WTC11 (cell line): Measurements from ENCODE around the gene BEND3. TPM values are rescaled to one million over a fixed set of nuclear protein-coding genes. Genes with fewer than 3 reads are reported as not detected.

ENCODE experiments used
- ATAC-seq: fragments of 200-7000 bp; cut with Tn5 transposase; 2 replicates; pipeline ENCODE4 v1.10.0; 2021; ENCODE audit warnings: mild to moderate bottlenecking, moderate library complexity
- CTCF ChIA-PET: fragments of 300-600 bp; sonication (Branson Sonifier 250); formaldehyde crosslinking; loops from one replicate; lab custom pipeline; 2021; ENCODE audit warnings: antibody characterized with exemption; lab: Charles Lee
- POLR2A ChIA-PET: fragments of 350-600 bp; sonication (Branson Sonifier 250); formaldehyde crosslinking; loops from one replicate; lab custom pipeline; 2021; ENCODE audit warnings: antibody characterized with exemption; lab: Charles Lee
- DNase-seq: peaks from one replicate; pipeline ENCODE4 v3.0.0; 2021; ENCODE audit warnings: low spot score
- H3K27ac Mint-ChIP-seq: 2 replicates; pipeline ENCODE4 v1.8.0; 2021; ENCODE audit warnings: mixed read lengths
- H3K27me3 Mint-ChIP-seq: 2 replicates; pipeline ENCODE4 v1.8.0; 2021; ENCODE audit warnings: low read depth, mild to moderate bottlenecking, moderate library complexity, mixed read lengths
- H3K36me3 Mint-ChIP-seq: 2 replicates; pipeline ENCODE4 v1.8.0; 2021; ENCODE audit warnings: mixed read lengths
- H3K4me1 Mint-ChIP-seq: 2 replicates; pipeline ENCODE4 v1.8.0; 2022; ENCODE audit warnings: mixed read lengths
- H3K4me3 Mint-ChIP-seq: 2 replicates; pipeline ENCODE4 v1.8.0; 2021; ENCODE audit warnings: mild to moderate bottlenecking, moderate library complexity, mixed read lengths
- H3K9me3 Mint-ChIP-seq: 2 replicates; pipeline ENCODE4 v1.8.0; 2021; ENCODE audit warnings: mixed read lengths
- CREM ChIP-seq: sonication (generic); formaldehyde crosslinking; IDR thresholded peaks from 2 replicates; pipeline ENCODE4 v1.8.1; 2022; ENCODE audit warnings: mild to moderate bottlenecking, missing genetic modification reagents, moderate library complexity
- ELF4 ChIP-seq: sonication (generic); formaldehyde crosslinking; IDR thresholded peaks from 2 replicates; pipeline ENCODE4 v1.8.1; 2022; ENCODE audit warnings: low read depth, mild to moderate bottlenecking, moderate library complexity, missing genetic modification reagents
- ETV6 ChIP-seq: sonication (generic); formaldehyde crosslinking; IDR thresholded peaks from 2 replicates; pipeline ENCODE4 v1.8.1; 2022; ENCODE audit warnings: mild to moderate bottlenecking, missing genetic modification reagents
- FOXK1 ChIP-seq: sonication (generic); formaldehyde crosslinking; IDR thresholded peaks from 2 replicates; pipeline ENCODE4 v1.8.0; 2022; ENCODE audit warnings: mild to moderate bottlenecking, moderate library complexity, missing genetic modification reagents
- GABPB1 ChIP-seq: sonication (generic); formaldehyde crosslinking; IDR thresholded peaks from 2 replicates; pipeline ENCODE4 v1.8.1; 2023; ENCODE audit warnings: mild to moderate bottlenecking, missing genetic modification reagents
- MYBL2 ChIP-seq: sonication (generic); formaldehyde crosslinking; IDR thresholded peaks from 2 replicates; pipeline ENCODE4 v1.8.1; 2023; ENCODE audit warnings: mild to moderate bottlenecking, moderate library complexity, missing genetic modification reagents
- NFYB ChIP-seq: sonication (generic); formaldehyde crosslinking; conservative IDR thresholded peaks from 2 replicates; pipeline ENCODE4 v1.8.0; 2022; ENCODE audit warnings: low read depth, missing genetic modification reagents
- STAT6 ChIP-seq: sonication (generic); formaldehyde crosslinking; conservative IDR thresholded peaks from 2 replicates; pipeline ENCODE4 v1.8.1; 2023; ENCODE audit warnings: mild to moderate bottlenecking, low read depth, missing genetic modification reagents, moderate library complexity
- TEAD1 ChIP-seq: sonication (generic); formaldehyde crosslinking; IDR thresholded peaks from 2 replicates; pipeline ENCODE4 v1.8.0; 2022; ENCODE audit warnings: mild to moderate bottlenecking, missing genetic modification reagents
- TEAD4 ChIP-seq: sonication (generic); formaldehyde crosslinking; IDR thresholded peaks from 2 replicates; pipeline ENCODE4 v1.8.0; 2022; ENCODE audit warnings: mild to moderate bottlenecking, missing genetic modification reagents
- USF2 ChIP-seq: sonication (generic); formaldehyde crosslinking; IDR thresholded peaks from 2 replicates; pipeline ENCODE4 v1.8.1; 2023; ENCODE audit warnings: mild to moderate bottlenecking, missing genetic modification reagents, moderate library complexity
- ZNF232 ChIP-seq: sonication (generic); formaldehyde crosslinking; IDR thresholded peaks from 2 replicates; pipeline ENCODE4 v1.8.0; 2022; ENCODE audit warnings: mild to moderate bottlenecking, missing genetic modification reagents
- ZNF263 ChIP-seq: sonication (generic); formaldehyde crosslinking; IDR thresholded peaks from 2 replicates; pipeline ENCODE4 v1.8.1; 2022; ENCODE audit warnings: low read depth, mild to moderate bottlenecking, moderate library complexity, missing genetic modification reagents
- ZNF317 ChIP-seq: sonication (generic); formaldehyde crosslinking; IDR thresholded peaks from 2 replicates; pipeline ENCODE4 v1.8.1; 2023; ENCODE audit warnings: low read depth, mild to moderate bottlenecking, moderate library complexity, missing genetic modification reagents, borderline replicate concordance
- ZNF423 ChIP-seq: fragments of 250-450 bp; sonication (Bioruptor Pico); IDR thresholded peaks from 2 replicates; pipeline ENCODE4 v2.1.2; 2022; ENCODE audit warnings: mild to moderate bottlenecking, moderate library complexity
- total RNA-seq: library from RNA; stranded (reverse); gene quantifications from 3 replicates; pipeline ENCODE4 v1.2.3, GENCODE V29; 2021
- TF ChIP-seq, protein P1 (sequence below): sonication (generic); formaldehyde crosslinking; IDR thresholded peaks from 2 replicates; pipeline ENCODE4 v1.8.0; 2022; ENCODE audit warnings: mild to moderate bottlenecking, missing genetic modification reagents
- TF ChIP-seq, protein P2 (sequence below): sonication (generic); formaldehyde crosslinking; IDR thresholded peaks from 2 replicates; pipeline ENCODE4 v1.8.1; 2023; ENCODE audit warnings: mild to moderate bottlenecking, missing genetic modification reagents, moderate library complexity
- TF ChIP-seq, protein P3 (sequence below): fragments of 250-450 bp; sonication (Bioruptor Pico); IDR thresholded peaks from 2 replicates; pipeline ENCODE4 v1.9.0; 2021; ENCODE audit warnings: mild to moderate bottlenecking, borderline replicate concordance
- TF ChIP-seq, protein P4 (sequence below): sonication (generic); formaldehyde crosslinking; IDR thresholded peaks from 2 replicates; pipeline ENCODE4 v1.8.0; 2022; ENCODE audit warnings: mild to moderate bottlenecking, missing genetic modification reagents
- TF ChIP-seq, protein P5 (sequence below): sonication (generic); formaldehyde crosslinking; IDR thresholded peaks from 2 replicates; pipeline ENCODE4 v1.8.0; 2022; ENCODE audit warnings: missing genetic modification reagents

BEND3 gene
- total RNA-seq, 1 experiment from 2014 or later: 25.4 TPM

DNA sequence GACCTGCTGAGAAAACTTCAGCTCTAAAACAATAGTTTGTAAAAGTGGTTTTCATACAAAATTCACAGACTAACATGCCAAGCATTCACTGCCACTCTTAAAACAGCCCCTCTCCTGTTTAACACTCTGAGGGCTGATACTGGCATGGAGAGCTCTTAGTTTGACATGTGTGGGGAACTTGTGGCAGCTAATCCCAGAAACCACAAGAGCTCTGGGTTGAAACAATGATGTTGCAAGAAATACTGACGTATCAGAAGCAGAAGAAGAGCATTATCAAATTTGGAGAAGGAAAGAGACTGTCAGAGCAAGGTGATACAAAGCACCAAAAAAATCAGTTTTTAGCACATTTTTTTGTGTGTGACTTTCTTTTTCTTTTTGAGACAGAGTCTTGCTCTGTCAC, 5.1 kb downstream of the BEND3 start:
- ChIA-PET POLR2A (no interaction called here), CTCF (interaction anchor here (0.9 kb wide), 1 partner anchor 23 kb away, joined by 3 read pairs; no protein-coding TSS in a partner anchor)
- TF ChIP-seq TEAD4 (CRISPR knock-in tag) (no peak), ZNF423 (no peak), CREM (CRISPR knock-in tag) (no peak), GABPB1 (CRISPR knock-in tag) (no peak), STAT6 (CRISPR knock-in tag) (no peak), ELF4 (no peak), ETV6 (no peak), ZNF263 (no peak), NFYB (CRISPR knock-in tag) (no peak)
- TF ChIP-seq, protein P1, sequence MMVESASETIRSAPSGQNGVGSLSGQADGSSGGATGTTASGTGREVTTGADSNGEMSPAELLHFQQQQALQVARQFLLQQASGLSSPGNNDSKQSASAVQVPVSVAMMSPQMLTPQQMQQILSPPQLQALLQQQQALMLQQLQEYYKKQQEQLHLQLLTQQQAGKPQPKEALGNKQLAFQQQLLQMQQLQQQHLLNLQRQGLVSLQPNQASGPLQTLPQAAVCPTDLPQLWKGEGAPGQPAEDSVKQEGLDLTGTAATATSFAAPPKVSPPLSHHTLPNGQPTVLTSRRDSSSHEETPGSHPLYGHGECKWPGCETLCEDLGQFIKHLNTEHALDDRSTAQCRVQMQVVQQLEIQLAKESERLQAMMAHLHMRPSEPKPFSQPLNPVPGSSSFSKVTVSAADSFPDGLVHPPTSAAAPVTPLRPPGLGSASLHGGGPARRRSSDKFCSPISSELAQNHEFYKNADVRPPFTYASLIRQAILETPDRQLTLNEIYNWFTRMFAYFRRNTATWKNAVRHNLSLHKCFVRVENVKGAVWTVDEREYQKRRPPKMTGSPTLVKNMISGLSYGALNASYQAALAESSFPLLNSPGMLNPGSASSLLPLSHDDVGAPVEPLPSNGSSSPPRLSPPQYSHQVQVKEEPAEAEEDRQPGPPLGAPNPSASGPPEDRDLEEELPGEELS: no peak
- TF ChIP-seq, protein P2, sequence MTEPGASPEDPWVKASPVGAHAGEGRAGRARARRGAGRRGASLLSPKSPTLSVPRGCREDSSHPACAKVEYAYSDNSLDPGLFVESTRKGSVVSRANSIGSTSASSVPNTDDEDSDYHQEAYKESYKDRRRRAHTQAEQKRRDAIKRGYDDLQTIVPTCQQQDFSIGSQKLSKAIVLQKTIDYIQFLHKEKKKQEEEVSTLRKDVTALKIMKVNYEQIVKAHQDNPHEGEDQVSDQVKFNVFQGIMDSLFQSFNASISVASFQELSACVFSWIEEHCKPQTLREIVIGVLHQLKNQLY (CRISPR knock-in tag): no peak
- H3K36me3 Mint-ChIP-seq: peaks cover 8% of the 10 kb centered on the region; the same call in 1 of the 2 replicates
- DNase-seq: no peak
- H3K27ac Mint-ChIP-seq: peak overlapping the region; percentile 96
- H3K9me3 Mint-ChIP-seq: no peaks in the 10 kb centered on the region
- peaks cover 51% of the 10 kb centered on the region for H3K4me1 Mint-ChIP-seq
- ATAC-seq: no peak
- no peak overlapping the region for H3K4me3 Mint-ChIP-seq
- H3K27me3 Mint-ChIP-seq: no peaks in the 10 kb centered on the region

- DNase-seq (no peak), ATAC-seq (no peak)
- Mint-ChIP-seq H3K9me3 (no peaks in the 10 kb centered on the region), H3K4me1 (peaks cover 48% of the 10 kb centered on the region), H3K36me3 (peaks cover 10% of the 10 kb centered on the region; the same call in 1 of the 2 replicates), H3K4me3 (no peak overlapping the region), H3K27ac (peak overlapping the region; percentile 79), H3K27me3 (no peaks in the 10 kb centered on the region)
- ChIA-PET CTCF (no interaction called here), POLR2A (interaction anchor here (0.5 to 0.6 kb wide), 3 partner anchors 36 to 551 kb away, joined by 3 to 5 read pairs (median 3); no protein-coding TSS in a partner anchor)
- TF ChIP-seq NFYB (CRISPR knock-in tag) (no peak), TEAD1 (CRISPR knock-in tag) (no peak), MYBL2 (CRISPR knock-in tag) (no peak), USF2 (CRISPR knock-in tag) (no peak), ZNF232 (CRISPR knock-in tag) (no peak), FOXK1 (CRISPR knock-in tag) (no peak), ZNF317 (CRISPR knock-in tag) (no peak)
- TF ChIP-seq, protein P3, sequence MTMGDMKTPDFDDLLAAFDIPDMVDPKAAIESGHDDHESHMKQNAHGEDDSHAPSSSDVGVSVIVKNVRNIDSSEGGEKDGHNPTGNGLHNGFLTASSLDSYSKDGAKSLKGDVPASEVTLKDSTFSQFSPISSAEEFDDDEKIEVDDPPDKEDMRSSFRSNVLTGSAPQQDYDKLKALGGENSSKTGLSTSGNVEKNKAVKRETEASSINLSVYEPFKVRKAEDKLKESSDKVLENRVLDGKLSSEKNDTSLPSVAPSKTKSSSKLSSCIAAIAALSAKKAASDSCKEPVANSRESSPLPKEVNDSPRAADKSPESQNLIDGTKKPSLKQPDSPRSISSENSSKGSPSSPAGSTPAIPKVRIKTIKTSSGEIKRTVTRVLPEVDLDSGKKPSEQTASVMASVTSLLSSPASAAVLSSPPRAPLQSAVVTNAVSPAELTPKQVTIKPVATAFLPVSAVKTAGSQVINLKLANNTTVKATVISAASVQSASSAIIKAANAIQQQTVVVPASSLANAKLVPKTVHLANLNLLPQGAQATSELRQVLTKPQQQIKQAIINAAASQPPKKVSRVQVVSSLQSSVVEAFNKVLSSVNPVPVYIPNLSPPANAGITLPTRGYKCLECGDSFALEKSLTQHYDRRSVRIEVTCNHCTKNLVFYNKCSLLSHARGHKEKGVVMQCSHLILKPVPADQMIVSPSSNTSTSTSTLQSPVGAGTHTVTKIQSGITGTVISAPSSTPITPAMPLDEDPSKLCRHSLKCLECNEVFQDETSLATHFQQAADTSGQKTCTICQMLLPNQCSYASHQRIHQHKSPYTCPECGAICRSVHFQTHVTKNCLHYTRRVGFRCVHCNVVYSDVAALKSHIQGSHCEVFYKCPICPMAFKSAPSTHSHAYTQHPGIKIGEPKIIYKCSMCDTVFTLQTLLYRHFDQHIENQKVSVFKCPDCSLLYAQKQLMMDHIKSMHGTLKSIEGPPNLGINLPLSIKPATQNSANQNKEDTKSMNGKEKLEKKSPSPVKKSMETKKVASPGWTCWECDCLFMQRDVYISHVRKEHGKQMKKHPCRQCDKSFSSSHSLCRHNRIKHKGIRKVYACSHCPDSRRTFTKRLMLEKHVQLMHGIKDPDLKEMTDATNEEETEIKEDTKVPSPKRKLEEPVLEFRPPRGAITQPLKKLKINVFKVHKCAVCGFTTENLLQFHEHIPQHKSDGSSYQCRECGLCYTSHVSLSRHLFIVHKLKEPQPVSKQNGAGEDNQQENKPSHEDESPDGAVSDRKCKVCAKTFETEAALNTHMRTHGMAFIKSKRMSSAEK (CRISPR knock-in tag): no peak
- TF ChIP-seq, protein P4, sequence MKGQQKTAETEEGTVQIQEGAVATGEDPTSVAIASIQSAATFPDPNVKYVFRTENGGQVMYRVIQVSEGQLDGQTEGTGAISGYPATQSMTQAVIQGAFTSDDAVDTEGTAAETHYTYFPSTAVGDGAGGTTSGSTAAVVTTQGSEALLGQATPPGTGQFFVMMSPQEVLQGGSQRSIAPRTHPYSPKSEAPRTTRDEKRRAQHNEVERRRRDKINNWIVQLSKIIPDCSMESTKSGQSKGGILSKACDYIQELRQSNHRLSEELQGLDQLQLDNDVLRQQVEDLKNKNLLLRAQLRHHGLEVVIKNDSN (CRISPR knock-in tag): no peak
- TF ChIP-seq, protein P5, sequence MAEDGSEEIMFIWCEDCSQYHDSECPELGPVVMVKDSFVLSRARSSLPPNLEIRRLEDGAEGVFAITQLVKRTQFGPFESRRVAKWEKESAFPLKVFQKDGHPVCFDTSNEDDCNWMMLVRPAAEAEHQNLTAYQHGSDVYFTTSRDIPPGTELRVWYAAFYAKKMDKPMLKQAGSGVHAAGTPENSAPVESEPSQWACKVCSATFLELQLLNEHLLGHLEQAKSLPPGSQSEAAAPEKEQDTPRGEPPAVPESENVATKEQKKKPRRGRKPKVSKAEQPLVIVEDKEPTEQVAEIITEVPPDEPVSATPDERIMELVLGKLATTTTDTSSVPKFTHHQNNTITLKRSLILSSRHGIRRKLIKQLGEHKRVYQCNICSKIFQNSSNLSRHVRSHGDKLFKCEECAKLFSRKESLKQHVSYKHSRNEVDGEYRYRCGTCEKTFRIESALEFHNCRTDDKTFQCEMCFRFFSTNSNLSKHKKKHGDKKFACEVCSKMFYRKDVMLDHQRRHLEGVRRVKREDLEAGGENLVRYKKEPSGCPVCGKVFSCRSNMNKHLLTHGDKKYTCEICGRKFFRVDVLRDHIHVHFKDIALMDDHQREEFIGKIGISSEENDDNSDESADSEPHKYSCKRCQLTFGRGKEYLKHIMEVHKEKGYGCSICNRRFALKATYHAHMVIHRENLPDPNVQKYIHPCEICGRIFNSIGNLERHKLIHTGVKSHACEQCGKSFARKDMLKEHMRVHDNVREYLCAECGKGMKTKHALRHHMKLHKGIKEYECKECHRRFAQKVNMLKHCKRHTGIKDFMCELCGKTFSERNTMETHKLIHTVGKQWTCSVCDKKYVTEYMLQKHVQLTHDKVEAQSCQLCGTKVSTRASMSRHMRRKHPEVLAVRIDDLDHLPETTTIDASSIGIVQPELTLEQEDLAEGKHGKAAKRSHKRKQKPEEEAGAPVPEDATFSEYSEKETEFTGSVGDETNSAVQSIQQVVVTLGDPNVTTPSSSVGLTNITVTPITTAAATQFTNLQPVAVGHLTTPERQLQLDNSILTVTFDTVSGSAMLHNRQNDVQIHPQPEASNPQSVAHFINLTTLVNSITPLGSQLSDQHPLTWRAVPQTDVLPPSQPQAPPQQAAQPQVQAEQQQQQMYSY: no peak
Measured at GRCh38 chr6:107108201-107108890, 7.0 kb downstream of the BEND3 start.
